B cell (primary cell): ENCODE data around the gene LRTM1. TPM values are rescaled to one million over a fixed set of nuclear protein-coding genes. Genes with fewer than 3 reads are reported as not detected.

ENCODE experiments used
- ATAC-seq: fragments of 200-7000 bp; cut with Tn5 transposase; one replicate; pipeline ENCODE4 v1.10.0; 2021; ENCODE audit warnings: low read depth, mild to moderate bottlenecking, moderate number of reproducible peaks, moderate library complexity
- CTCF ChIA-PET: fragments of 350-600 bp; sonication (Branson Sonifier 250); formaldehyde crosslinking; loops from one replicate; lab custom pipeline; 2021; ENCODE audit warnings: antibody characterized with exemption, inconsistent platforms; lab: Charles Lee
- POLR2A ChIA-PET: fragments of 350-600 bp; sonication (Branson Sonifier 250); formaldehyde crosslinking; loops from one replicate; lab custom pipeline; 2021; ENCODE audit warnings: antibody characterized with exemption; lab: Charles Lee
- DNase-seq: peaks from one replicate; pipeline ENCODE4 v3.0.0; 2013
- H2AFZ ChIP-seq: 2 replicates; pipeline ENCODE4 v1.6.1; 2012; ENCODE audit warnings: mild to moderate bottlenecking, low read depth, low read length; ENCODE audit not compliant: insufficient read depth, poor library complexity, severe bottlenecking
- H3K27ac ChIP-seq, 2 donors: 1 replicate in 1 of 2; 2 replicates in 1 of 2; pipeline ENCODE4 v1.5.1; 2012 to 2013; ENCODE audit warnings: low read length in 2 of 2, mild to moderate bottlenecking in 2 of 2, moderate library complexity in 1 of 2
- H3K27me3 ChIP-seq, 4 experiments: fragments of 200-600 bp in 1 of 4; sonication (generic) in 1 of 4; replicated peaks in 1 of 4; 1 replicate in 2 of 4; 2 replicates in 2 of 4; pipeline versions ENCODE4 v1.6.1 to v1.7.0; 2013 to 2016; ENCODE audit warnings: low read length in 3 of 4, mild to moderate bottlenecking in 2 of 4, mixed read lengths in 1 of 4, moderate library complexity in 1 of 4; ENCODE audit not compliant: insufficient read depth in 4 of 4, control insufficient read depth in 3 of 4; ENCODE audit errors: control extremely low read depth in 1 of 4
- H3K36me3 ChIP-seq, 2 experiments: replicated peaks in 1 of 2; 1 replicate in 1 of 2; 2 replicates in 1 of 2; pipeline versions ENCODE4 v1.6.1 to v1.7.1; 2013; ENCODE audit warnings: low read length in 1 of 2; ENCODE audit not compliant: insufficient read depth in 2 of 2, control insufficient read depth in 1 of 2; ENCODE audit errors: control extremely low read depth in 1 of 2, extremely low read depth in 1 of 2
- H3K4me1 ChIP-seq, 2 donors: fragments of 200-600 bp in 1 of 2; sonication (generic) in 1 of 2; 1 replicate in 1 of 2; 2 replicates in 1 of 2; pipeline versions ENCODE4 v1.5.1 to v1.6.1; 2013 to 2017; ENCODE audit warnings: low read length in 2 of 2; ENCODE audit not compliant: control insufficient read depth in 2 of 2, insufficient read depth in 2 of 2
- H3K4me2 ChIP-seq: replicated peaks from 2 replicates; pipeline ENCODE3; 2012; ENCODE audit warnings: mild to moderate bottlenecking, low read depth, low read length; ENCODE audit not compliant: poor library complexity, severe bottlenecking
- H3K4me3 ChIP-seq, 5 experiments: fragments of 200-600 bp in 1 of 5; sonication (generic) in 1 of 5; 1 replicate in 3 of 5; 2 replicates in 2 of 5; pipeline versions ENCODE4 v1.5.1 to v1.7.0; 2011 to 2016; ENCODE audit warnings: low read length in 4 of 5, mild to moderate bottlenecking in 4 of 5, low read depth in 2 of 5, control low read depth in 1 of 5, moderate library complexity in 1 of 5; ENCODE audit not compliant: insufficient read depth in 1 of 5; ENCODE audit errors: control extremely low read depth in 1 of 5, extremely low read depth in 1 of 5
- H3K79me2 ChIP-seq: fragments of 200-600 bp; sonication (generic); one replicate; pipeline ENCODE4 v1.6.0; 2016; ENCODE audit warnings: low read length; ENCODE audit not compliant: control insufficient read depth, insufficient read depth
- H3K9ac ChIP-seq: fragments of 200-600 bp; sonication (generic); 2 replicates; pipeline ENCODE4 v1.6.1; 2017; ENCODE audit warnings: mild to moderate bottlenecking, low read length, moderate library complexity
- H3K9me3 ChIP-seq, 3 donors: one replicate each; pipeline versions ENCODE4 v1.6.1 to v1.7.1; 2013; ENCODE audit warnings: low read length in 2 of 3; ENCODE audit not compliant: control insufficient read depth in 2 of 3, insufficient read depth in 1 of 3; ENCODE audit errors: control extremely low read depth in 1 of 3
- H4K20me1 ChIP-seq: 2 replicates; pipeline ENCODE4 v1.6.0; 2012; ENCODE audit warnings: mild to moderate bottlenecking, low read length; ENCODE audit not compliant: insufficient read depth, control insufficient read depth, poor library complexity, severe bottlenecking
- H3K27ac Mint-ChIP-seq: one replicate; pipeline ENCODE4 v1.8.0; 2021; ENCODE audit warnings: mixed read lengths
- H3K27me3 Mint-ChIP-seq: one replicate; pipeline ENCODE4 v1.8.0; 2021; ENCODE audit warnings: mixed read lengths
- H3K4me1 Mint-ChIP-seq: one replicate; pipeline ENCODE4 v1.8.0; 2021; ENCODE audit warnings: mixed read lengths
- H3K4me3 Mint-ChIP-seq: one replicate; pipeline ENCODE4 v1.8.0; 2021; ENCODE audit warnings: mixed read lengths
- H3K9me3 Mint-ChIP-seq: one replicate; pipeline ENCODE4 v1.8.0; 2022; ENCODE audit warnings: mixed read lengths; ENCODE audit not compliant: insufficient read depth
- CTCF ChIP-seq: fragments of 200-600 bp; IDR thresholded peaks from one replicate; pipeline ENCODE4 v1.8.0; 2022; ENCODE audit warnings: antibody characterized with exemption, mild to moderate bottlenecking
- EZH2 ChIP-seq: IDR thresholded peaks from 2 replicates; pipeline ENCODE4 v1.6.1; 2012; ENCODE audit warnings: borderline replicate concordance, low read depth, mild to moderate bottlenecking, moderate library complexity, low read length; ENCODE audit not compliant: insufficient read depth, poor library complexity, severe bottlenecking
- WGBS: methylation state at CpG from one replicate; pipeline ENCODE4 v1.1.5; 2013; ENCODE audit warnings: missing lambda C conversion rate; ENCODE audit not compliant: insufficient coverage; 5-methylcytosine and 5-hydroxymethylcytosine counted together
- intact Hi-C: fragments of 100-400 bp; cut with micrococcal nuclease; formaldehyde crosslinking; loops from one replicate; pipeline ENCODE4 v1.10.0; 2022
- polyA plus RNA-seq: library from polyadenylated mRNA; depleted of rRNA; stranded (reverse); fragments of >200 nt; gene quantifications from 2 replicates; pipeline ENCODE4 v1.2.3, GENCODE V29; 2012
- total RNA-seq, 2 donors: library from RNA; stranded (reverse); fragments of 120-200 nt in 1 of 2; gene quantifications; 1 replicate in 1 of 2; 2 replicates in 1 of 2; pipeline versions ENCODE4 v1.2.3 to v1.2.4, GENCODE V29; 2013 to 2022

LRTM1 gene
- total and polyA plus RNA-seq, 2 donors (not counting 1 experiment from before 2014, with no cell fraction given), result not detected

- no peaks in the 10 kb centered on the region for H3K36me3 ChIP-seq
- peaks cover 0 to 7% (median 0%) of the 10 kb centered on the region in 3 donors for H3K9me3 ChIP-seq
- no peak overlapping the region for H3K9ac ChIP-seq
- Mint-ChIP-seq H3K4me1 (no peaks in the 10 kb centered on the region), H3K4me3 (no peak overlapping the region), H3K27ac (no peak overlapping the region), H3K9me3 (no peaks in the 10 kb centered on the region), H3K27me3 (no peaks in the 10 kb centered on the region)
- intact Hi-C loops, result no loop called here
- CTCF ChIA-PET, result no interaction called here
- H3K27me3 ChIP-seq, result no peaks in the 10 kb centered on the region
- H4K20me1 ChIP-seq, result no peaks in the 10 kb centered on the region
- H3K4me3 ChIP-seq, result no peak overlapping the region
- H2AFZ ChIP-seq, result no peak overlapping the region
- no peak for DNase-seq
- WGBS, result 100% methylated on average over 3 of the region's 6 CpGs
- no peaks in the 10 kb centered on the region for H3K79me2 ChIP-seq
- ATAC-seq, result no peak
- no peak overlapping the region for H3K27ac ChIP-seq
- H3K4me2 ChIP-seq, result no peak overlapping the region
- no peaks in the 10 kb centered on the region for H3K4me1 ChIP-seq
- no peak for TF ChIP-seq CTCF
- no peak for TF ChIP-seq EZH2
- POLR2A ChIA-PET, result no interaction called here
These were observed 28.1 kb upstream of the LRTM1 start for GRCh38 chr3:54955941-54956340.

DNA sequence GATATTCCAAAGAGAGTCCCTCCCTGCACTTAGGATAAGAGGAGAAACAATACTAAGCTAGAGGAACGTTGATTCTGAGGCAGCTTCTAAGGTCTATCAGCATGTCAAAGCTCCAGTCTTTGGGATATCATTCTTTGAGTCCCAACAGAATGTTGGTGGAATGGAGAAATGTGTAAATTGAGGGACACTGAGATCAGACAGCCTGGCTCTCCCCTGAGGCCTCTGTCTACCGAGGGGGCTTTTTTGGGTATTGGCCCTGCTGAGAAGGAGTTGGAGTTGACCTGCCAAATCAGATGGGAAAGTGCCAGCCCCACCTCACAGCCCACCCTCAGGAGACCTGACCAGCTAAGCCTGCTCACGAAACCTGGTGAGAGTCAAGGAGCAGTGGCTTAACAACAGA is 27.6 kb upstream of the LRTM1 start:
- CTCF ChIA-PET, result no interaction called here

More for the DNA sequence above, 27.6 kb upstream of the LRTM1 start:
- Histone ChIP-seq H3K36me3 (no peaks in the 10 kb centered on the region), H3K79me2 (no peaks in the 10 kb centered on the region), H3K9me3 (peaks cover 0 to 7% (median 0%) of the 10 kb centered on the region in 3 donors), H3K9ac (no peak overlapping the region), H3K4me2 (no peak overlapping the region), H4K20me1 (no peaks in the 10 kb centered on the region), H2AFZ (no peak overlapping the region), H3K4me3 (no peak overlapping the region), H3K27ac (no peak overlapping the region), H3K27me3 (no peaks in the 10 kb centered on the region), H3K4me1 (no peaks in the 10 kb centered on the region)
- Mint-ChIP-seq H3K9me3 (no peaks in the 10 kb centered on the region), H3K27me3 (no peaks in the 10 kb centered on the region), H3K4me3 (no peak overlapping the region), H3K4me1 (no peaks in the 10 kb centered on the region), H3K27ac (no peak overlapping the region)
- DNase-seq (no peak), ATAC-seq (no peak)
- POLR2A ChIA-PET, result no interaction called here
- TF ChIP-seq EZH2, result no peak
- TF ChIP-seq CTCF, result no peak
- intact Hi-C loops, result no loop called here
- WGBS, result 75% methylated on average over 2 of the region's 3 CpGs
